Thymus (tissue), 11 donors: ENCODE results near the gene ACBD4. TPM values are rescaled to one million over a fixed set of nuclear protein-coding genes. Genes with fewer than 3 reads are reported as not detected.

ENCODE experiments used
- DNase-seq, 9 donors: peaks; one replicate each; pipeline ENCODE4 v3.0.0-alpha.2; 2013; ENCODE audit warnings: low spot score in 9 of 9, low read depth in 6 of 9, missing footprints in 1 of 9
- H3K27ac ChIP-seq, 2 donors: one replicate each; pipeline ENCODE4 v1.5.1; 2013; ENCODE audit warnings: control low read depth in 1 of 2, low read depth in 1 of 2, low read length in 1 of 2, mild to moderate bottlenecking in 1 of 2, moderate library complexity in 1 of 2
- H3K27me3 ChIP-seq, 2 donors: one replicate each; pipeline ENCODE4 v1.5.1; 2013; ENCODE audit warnings: low read length in 1 of 2; ENCODE audit not compliant: control insufficient read depth in 2 of 2, insufficient read depth in 1 of 2
- H3K36me3 ChIP-seq, 2 donors: one replicate each; pipeline ENCODE4 v1.5.1; 2013; ENCODE audit warnings: low read length in 1 of 2, mild to moderate bottlenecking in 1 of 2, moderate library complexity in 1 of 2; ENCODE audit not compliant: control insufficient read depth in 2 of 2, insufficient read depth in 2 of 2
- H3K4me1 ChIP-seq, 2 donors: one replicate each; pipeline ENCODE4 v1.5.1; 2013; ENCODE audit warnings: low read length in 2 of 2; ENCODE audit not compliant: control insufficient read depth in 2 of 2, insufficient read depth in 2 of 2
- H3K4me3 ChIP-seq, 2 donors: one replicate each; pipeline ENCODE4 v1.5.1; 2013; ENCODE audit warnings: low read length in 2 of 2, control low read depth in 1 of 2, mild to moderate bottlenecking in 1 of 2
- H3K9me3 ChIP-seq, 2 donors: one replicate each; pipeline ENCODE4 v1.5.1; 2013; ENCODE audit warnings: low read length in 1 of 2, mild to moderate bottlenecking in 1 of 2; ENCODE audit not compliant: control insufficient read depth in 2 of 2, insufficient read depth in 1 of 2
- WGBS: extraction: QIAGEN DNeasy Blood & Tissue Kit; methylation state at CpG from one replicate; pipeline ENCODE4 v1.1.7; 2013; 5-methylcytosine and 5-hydroxymethylcytosine counted together
- polyA plus RNA-seq: library from polyadenylated mRNA; stranded (reverse); fragments of 200-250 nt; gene quantifications from one replicate; pipeline ENCODE4 v1.2.3, GENCODE V29; 2013
- total RNA-seq: library from RNA; stranded (reverse); fragments of 120-200 nt; gene quantifications from one replicate; pipeline ENCODE4 v1.2.4, GENCODE V29; 2013
- donor health status: healthy.

Gene ACBD4
- total and polyA plus RNA-seq, 2 donors, result 4.7 to 26.5 TPM

- no peak for DNase-seq
- no peak overlapping the region for H3K4me3 ChIP-seq
- H3K4me1 ChIP-seq, result no peaks in the 10 kb centered on the region
- 95% methylated on average over 7 of the region's 7 CpGs for WGBS
- H3K36me3 ChIP-seq, result no peaks in the 10 kb centered on the region
- H3K27me3 ChIP-seq, result no peaks in the 10 kb centered on the region
- no peak overlapping the region for H3K27ac ChIP-seq
- H3K9me3 ChIP-seq, result peaks cover 0 to 3% of the 10 kb centered on the region in 2 donors
Observed at GRCh38 chr17:45186801-45187354, 51.4 kb downstream of the ACBD4 start.

GRCh38 chr17:45189009-45189408, 53.5 kb downstream of the ACBD4 start:
- no peaks in the 10 kb centered on the region for H3K4me1 ChIP-seq
- H3K4me3 ChIP-seq, result no peak overlapping the region
- WGBS, result 79% methylated on average over 2 of the region's 2 CpGs
- no peak overlapping the region for H3K27ac ChIP-seq
- H3K9me3 ChIP-seq, result no peaks in the 10 kb centered on the region
- H3K27me3 ChIP-seq, result no peaks in the 10 kb centered on the region
- no peaks in the 10 kb centered on the region for H3K36me3 ChIP-seq
- no peak for DNase-seq

- Histone ChIP-seq H3K27ac (no peak overlapping the region), H3K4me1 (no peaks in the 10 kb centered on the region), H3K9me3 (no peaks in the 10 kb centered on the region), H3K4me3 (no peak overlapping the region), H3K27me3 (no peaks in the 10 kb centered on the region), H3K36me3 (no peaks in the 10 kb centered on the region)
- 84% methylated on average over 11 of the region's 11 CpGs for WGBS
- DNase-seq, result no peak
Observed at GRCh38 chr17:45190503-45191255, 55.2 kb downstream of the ACBD4 start.

Other genes with a start within 250 kb of the ACBD4 start
- gene EFTUD2, start 236.2 kb upstream of the ACBD4 start, total RNA-seq, result 65.8 TPM
- gene EFTUD2, start 236.2 kb upstream of the ACBD4 start, polyA plus RNA-seq, result 44.0 TPM
- gene GFAP, start 220.2 kb upstream of the ACBD4 start, total RNA-seq, result 0.19 TPM
- gene GFAP, start 220.2 kb upstream of the ACBD4 start, polyA plus RNA-seq, result 0.43 TPM
- 3.5 TPM for gene KIF18B, start 187.9 kb upstream of the ACBD4 start, total RNA-seq
- 2.4 TPM for gene KIF18B, start 187.9 kb upstream of the ACBD4 start, polyA plus RNA-seq
- 0.09 TPM for gene C1QL1, start 167.4 kb upstream of the ACBD4 start, total RNA-seq
- gene C1QL1, start 167.4 kb upstream of the ACBD4 start, polyA plus RNA-seq, result 0.23 TPM
- 26.7 TPM for gene DCAKD, start 84.1 kb upstream of the ACBD4 start, total RNA-seq
- gene DCAKD, start 84.1 kb upstream of the ACBD4 start, polyA plus RNA-seq, result 24.7 TPM
- 70.7 TPM for gene NMT1, start 74.4 kb upstream of the ACBD4 start, total RNA-seq
- 39.3 TPM for gene NMT1, start 74.4 kb upstream of the ACBD4 start, polyA plus RNA-seq
- gene PLCD3, start 3.2 kb upstream of the ACBD4 start, total RNA-seq, result 0.66 TPM
- gene PLCD3, start 3.2 kb upstream of the ACBD4 start, polyA plus RNA-seq, result 9.1 TPM
- gene HEXIM1, start 12.8 kb downstream of the ACBD4 start, total RNA-seq, result 8.8 TPM
- gene HEXIM1, start 12.8 kb downstream of the ACBD4 start, polyA plus RNA-seq, result 33.9 TPM
- gene HEXIM2, start 26.2 kb downstream of the ACBD4 start, total RNA-seq, result 7.4 TPM
- gene HEXIM2, start 26.2 kb downstream of the ACBD4 start, polyA plus RNA-seq, result 9.6 TPM
- gene FMNL1, start 86.2 kb downstream of the ACBD4 start, total RNA-seq, result 16.7 TPM
- gene FMNL1, start 86.2 kb downstream of the ACBD4 start, polyA plus RNA-seq, result 79.5 TPM
- 0.05 TPM for gene SPATA32, start 126.4 kb downstream of the ACBD4 start, total RNA-seq
- 0.21 TPM for gene SPATA32, start 126.4 kb downstream of the ACBD4 start, polyA plus RNA-seq
- gene MAP3K14, start 181.3 kb downstream of the ACBD4 start, total RNA-seq, result 9.7 TPM
- 21.8 TPM for gene MAP3K14, start 181.3 kb downstream of the ACBD4 start, polyA plus RNA-seq